NCI-H1105 treated with DMSO at 0.1 percent for 48 hours (cell line): ENCODE data around the gene JUN.
A peak's percentile ranks its signal among the peaks of the same experiment; 100 is the strongest.

Source experiments
- DNase-seq: peaks from one replicate; lab custom pipeline; 2025; lab: John Stamatoyannopoulos, UW

The JUN gene

GRCh38 chr1:58783090-58783992, 506 bp downstream of the JUN start:
- DNase-seq = peak; percentile 28

DNA sequence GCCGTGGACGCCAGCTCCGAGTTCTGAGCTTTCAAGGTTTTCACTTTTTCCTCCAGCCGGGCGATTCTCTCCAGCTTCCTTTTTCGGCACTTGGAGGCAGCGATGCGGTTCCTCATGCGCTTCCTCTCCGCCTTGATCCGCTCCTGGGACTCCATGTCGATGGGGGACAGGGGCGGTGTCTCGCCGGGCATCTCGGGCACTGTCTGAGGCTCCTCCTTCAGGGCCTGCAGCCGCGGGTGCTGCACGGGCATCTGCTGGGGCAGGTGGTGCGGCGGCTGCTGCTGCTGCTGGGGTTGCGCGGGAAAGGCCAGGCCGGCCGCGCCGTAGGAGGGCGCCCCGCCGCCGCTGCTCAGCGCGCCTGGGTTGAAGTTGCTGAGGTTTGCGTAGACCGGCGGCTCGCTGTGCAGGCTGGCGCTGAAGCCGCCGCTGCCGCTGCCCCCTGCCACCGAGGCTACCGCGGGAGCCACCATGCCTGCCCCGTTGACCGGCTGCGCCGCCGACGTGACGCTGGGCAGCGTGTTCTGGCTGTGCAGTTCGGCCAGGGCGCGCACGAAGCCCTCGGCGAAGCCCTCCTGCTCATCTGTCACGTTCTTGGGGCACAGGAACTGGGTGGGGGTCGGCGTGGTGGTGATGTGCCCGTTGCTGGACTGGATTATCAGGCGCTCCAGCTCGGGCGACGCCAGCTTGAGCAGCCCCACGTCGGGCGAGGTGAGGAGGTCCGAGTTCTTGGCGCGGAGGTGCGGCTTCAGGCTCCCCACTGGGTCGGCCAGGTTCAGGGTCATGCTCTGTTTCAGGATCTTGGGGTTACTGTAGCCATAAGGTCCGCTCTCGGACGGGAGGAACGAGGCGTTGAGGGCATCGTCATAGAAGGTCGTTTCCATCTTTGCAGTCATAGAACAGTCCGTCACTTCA, 1.4 kb downstream of the JUN start:
- DNase-seq = peak; percentile 64

DNA sequence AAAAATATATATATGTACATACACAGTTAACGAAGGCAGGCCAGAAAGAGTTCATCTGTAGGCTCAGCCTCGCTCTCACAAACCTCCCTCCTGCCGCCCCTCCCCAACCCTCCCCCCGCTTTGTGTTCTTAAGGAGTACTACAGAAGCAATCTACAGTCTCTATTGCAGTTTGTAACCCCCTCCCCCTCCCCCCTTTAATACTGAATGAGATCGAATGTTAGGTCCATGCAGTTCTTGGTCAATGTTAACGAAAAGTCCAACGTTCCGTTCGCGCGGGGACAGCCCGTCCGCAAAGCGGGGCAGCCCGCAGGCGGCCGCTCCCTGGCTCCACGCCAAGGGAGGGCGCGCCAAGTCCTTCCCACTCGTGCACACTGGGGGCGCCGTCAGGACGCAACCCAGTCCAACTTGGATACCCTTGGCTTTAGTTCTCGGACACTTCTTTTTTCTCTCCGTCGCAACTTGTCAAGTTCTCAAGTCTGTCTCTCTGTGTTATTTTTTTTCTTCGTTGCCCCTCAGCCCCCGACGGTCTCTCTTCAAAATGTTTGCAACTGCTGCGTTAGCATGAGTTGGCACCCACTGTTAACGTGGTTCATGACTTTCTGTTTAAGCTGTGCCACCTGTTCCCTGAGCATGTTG, 2.2 kb downstream of the JUN start:
- peak; percentile 56 for DNase-seq

DNA sequence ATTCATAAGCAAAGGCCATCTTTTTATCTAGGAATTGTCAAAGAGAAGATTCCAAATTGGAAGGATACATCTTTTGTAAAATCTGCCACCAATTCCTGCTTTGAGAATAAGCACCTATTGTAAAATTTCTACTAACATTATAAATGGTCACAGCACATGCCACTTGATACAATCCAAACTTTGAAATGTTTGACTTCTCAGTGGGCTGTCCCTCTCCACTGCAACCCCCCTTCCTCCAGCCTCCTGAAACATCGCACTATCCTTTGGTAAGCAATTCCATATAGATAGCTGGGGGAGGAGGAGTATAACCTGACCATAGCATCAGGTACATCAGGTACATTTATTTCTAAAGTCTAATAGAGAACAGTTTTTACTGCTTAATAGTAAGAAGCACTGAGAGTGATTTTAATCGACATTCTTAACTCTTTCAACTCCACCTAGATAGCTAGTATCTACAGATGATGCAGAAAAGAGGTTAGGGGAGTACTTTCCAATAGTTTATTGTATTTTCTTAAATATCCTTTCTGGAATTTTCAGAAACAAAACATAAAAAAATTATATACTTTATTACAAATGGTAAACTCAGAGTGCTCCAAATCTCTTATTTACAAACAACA, 2.9 kb downstream of the JUN start:
- no peak for DNase-seq

DNA sequence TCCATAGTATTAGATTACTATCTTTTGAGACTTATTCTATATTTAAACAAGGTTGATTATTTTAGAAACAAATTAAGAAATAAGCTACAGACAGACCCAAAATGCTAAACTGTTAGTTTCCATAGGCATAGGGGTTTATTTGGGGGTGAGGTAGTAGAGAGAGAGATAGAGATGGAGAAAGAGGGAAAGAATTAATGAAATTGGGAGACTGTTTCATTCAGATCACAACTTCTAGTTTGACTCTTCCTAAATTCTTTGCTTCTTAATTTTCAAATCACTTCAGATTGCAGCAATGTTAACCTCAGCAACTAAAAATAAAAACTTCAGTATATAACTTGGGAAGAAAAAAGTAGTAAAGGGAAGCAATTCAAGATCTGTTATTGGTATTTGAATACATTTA, 3.4 kb downstream of the JUN start:
- DNase-seq = no peak

DNA sequence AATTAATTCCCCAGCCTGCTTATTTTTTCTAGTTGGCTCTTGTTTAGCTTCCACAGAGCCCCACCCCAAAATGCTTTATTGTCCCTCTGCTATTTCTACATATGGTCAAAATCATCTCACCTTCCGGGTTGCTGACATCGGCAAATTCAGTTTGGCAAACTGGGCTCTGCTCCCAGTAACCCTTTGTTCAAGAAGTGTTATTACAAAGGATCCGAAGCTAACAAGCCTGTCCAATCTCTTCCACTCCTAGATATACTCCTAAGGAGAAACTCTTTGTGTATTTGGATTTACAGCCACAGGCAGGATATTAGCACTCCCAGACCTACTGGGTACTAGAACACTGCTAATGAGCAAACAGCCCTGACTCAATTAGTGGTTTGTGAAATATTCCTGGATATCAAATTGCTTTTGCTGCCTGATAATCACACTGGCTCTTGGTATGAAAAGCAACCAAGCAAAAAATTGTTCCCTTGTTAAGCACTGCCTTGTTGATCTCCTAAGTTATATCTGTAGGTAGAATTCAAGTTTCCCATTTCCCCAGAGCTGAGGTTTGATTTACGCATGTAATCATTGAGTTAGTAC, 4.0 kb downstream of the JUN start:
- DNase-seq = peak; percentile 100

- no peak for DNase-seq
Measured at GRCh38 chr1:58779059-58779754, 4.6 kb downstream of the JUN start.

- no peak for DNase-seq
Measured at GRCh38 chr1:58778385-58779000, 5.4 kb downstream of the JUN start.

- DNase-seq = no peak
Measured at GRCh38 chr1:58774027-58774426, 9.8 kb downstream of the JUN start.

DNA sequence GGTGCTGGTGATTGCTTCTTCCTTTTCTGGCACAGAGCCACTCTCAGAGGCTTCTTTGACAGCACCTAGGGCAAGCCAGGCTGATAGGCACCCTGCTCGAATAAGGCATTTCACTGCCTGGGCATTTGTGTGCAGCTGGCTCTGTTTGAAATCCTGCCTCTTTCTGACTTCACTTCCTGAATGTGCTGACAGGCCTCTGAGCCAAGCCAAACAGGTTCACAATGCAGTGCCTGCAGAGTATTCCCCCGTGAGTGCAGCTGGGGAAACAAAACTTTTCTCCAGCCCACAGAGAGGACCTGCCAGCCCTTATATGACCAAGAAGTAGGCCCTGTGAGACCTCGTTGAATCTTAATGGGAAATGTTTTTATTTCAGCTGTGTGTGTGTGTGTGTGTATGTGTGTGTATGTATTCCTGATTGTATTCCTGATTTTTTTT, 10.4 kb downstream of the JUN start:
- peak; percentile 70 for DNase-seq

DNA sequence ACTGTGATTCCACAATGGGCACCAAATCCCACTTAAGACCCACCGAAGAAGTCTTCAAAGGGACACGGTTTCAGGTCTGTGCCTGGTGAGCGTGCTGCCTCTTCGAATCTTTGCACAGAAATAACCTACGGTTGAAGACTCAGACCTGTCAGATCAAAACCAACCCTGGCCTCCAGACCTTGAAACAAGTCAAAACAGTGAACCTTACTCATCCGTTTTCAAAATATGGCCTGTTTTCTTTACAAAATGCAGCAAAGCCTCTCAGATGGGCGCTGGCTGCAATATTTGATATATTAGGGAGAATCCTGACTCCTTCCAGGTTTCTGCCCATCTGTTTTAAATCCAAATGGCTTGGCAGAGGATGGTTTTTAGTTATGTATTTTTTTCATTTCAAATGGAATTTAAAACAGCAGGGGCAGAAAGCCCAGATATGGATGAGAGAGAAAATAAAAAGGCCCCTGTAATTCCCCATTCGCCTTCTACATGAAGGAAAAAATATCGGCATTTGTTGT, 14.0 kb downstream of the JUN start:
- no peak for DNase-seq

GRCh38 chr1:58768971-58769808, 14.7 kb downstream of the JUN start:
- DNase-seq = peak; percentile 26

DNA sequence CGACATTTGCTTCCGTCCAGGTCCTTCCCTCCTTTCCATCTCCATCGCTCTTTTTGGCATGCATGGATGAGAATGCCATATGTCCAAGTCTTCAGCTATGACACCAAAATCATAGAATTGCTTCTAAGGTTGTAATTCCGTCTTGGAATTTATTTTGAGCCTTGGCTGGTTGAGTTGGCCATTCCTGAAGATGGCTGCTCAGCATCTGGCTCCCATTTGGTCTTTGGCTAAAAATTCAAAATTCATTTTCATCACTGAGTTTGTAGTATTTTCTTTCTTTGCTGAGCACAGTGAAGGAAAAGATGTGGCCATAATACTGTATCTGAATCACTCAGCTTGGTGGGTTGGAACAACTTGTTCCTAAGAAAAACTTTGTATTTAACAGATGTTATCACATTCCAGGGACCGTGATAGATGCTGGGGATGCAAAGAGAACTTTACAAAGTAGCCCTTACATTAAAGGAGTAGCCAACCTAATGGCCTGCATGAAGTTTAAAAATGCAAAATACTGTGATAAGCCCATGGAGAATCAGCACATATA, 15.6 kb downstream of the JUN start:
- no peak for DNase-seq

DNA sequence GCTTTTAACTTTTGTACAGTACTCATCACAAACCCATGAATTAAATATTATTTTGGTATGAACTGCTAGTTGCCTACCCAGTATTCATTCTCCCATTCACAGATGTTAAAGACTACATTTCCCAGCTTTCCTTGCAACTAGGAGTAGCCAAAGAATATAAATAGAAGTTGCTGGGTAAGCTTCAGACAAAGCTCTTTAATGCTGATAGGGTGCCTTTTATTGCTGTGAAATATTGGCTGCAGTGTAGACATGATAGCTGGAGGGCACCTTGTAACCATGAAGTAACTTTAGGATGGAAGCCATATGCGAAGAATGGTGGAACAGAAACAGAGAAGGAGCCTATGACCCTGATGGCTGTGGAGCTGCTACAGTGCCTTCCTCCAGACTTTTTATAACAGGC, 16.7 kb downstream of the JUN start:
- DNase-seq = no peak

GRCh38 chr1:58765441-58765840, 18.4 kb downstream of the JUN start:
- DNase-seq = no peak

DNA sequence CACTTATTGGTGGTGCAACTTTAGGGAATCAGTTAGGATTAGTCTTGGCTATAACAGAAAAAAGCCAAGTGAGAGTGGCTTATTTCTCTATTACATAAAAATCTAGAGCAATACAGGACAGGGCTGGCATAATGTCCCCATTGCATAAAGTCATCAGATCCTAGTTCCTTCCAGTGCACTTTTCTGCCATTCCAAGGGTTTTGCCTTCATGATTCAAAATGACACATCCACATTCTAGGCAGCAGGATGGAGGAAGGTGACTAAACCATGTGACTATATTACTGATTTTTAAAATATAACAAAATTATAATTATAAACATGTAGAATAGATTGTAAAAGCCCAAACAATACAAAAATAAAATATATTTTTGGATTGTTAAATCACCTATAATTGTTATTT, 18.8 kb downstream of the JUN start:
- no peak for DNase-seq

GRCh38 chr1:58764294-58764978, 19.4 kb downstream of the JUN start:
- no peak for DNase-seq

DNA sequence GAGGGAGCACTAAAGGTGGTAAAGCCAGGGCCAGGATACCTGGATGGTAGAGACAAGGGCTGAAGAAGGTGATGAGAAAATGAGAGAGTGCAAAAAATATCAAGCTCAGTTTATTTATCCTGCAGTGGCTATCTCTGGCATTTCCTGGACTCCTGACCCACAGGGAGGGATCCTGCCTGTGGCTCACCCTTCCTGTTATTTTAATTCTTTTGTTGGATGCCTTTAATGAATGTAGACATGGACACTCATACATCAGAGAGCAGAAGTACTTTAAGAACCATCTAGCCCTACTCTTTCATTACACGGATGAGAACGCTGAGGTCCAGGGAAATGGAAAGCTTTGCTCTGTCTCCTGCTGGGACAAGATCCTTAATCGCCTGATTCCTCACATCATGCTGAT, 20.6 kb downstream of the JUN start:
- DNase-seq = no peak
